H1 (cell line): ENCODE data around the gene TXNDC5. TPM values are rescaled to one million over a fixed set of nuclear protein-coding genes. Genes with fewer than 3 reads are reported as not detected.

Source experiments
- CTCF ChIA-PET: fragments of 300-600 bp; sonication (Branson Sonifier 250); formaldehyde crosslinking; loops from one replicate; lab custom pipeline; 2021; ENCODE audit not compliant: partially characterized antibody; lab: Charles Lee
- POLR2A ChIA-PET: fragments of 300-600 bp; sonication (Branson Sonifier 250); formaldehyde crosslinking; loops from one replicate; lab custom pipeline; 2021; ENCODE audit warnings: inconsistent platforms; ENCODE audit not compliant: partially characterized antibody; lab: Charles Lee
- DNase-seq, 2 experiments: peaks; one replicate each; pipeline versions ENCODE4 v3.0.0 to v3.0.0-alpha.2; 2010 to 2022; ENCODE audit warnings: low spot score in 2 of 2, low read depth in 1 of 2, mixed read lengths in 1 of 2
- FAIRE-seq: peaks from 2 replicates; lab custom pipeline; 2011; peaks lifted over from hg19 to GRCh38; lab: Jason Lieb, UNC
- H2AFZ ChIP-seq: 2 replicates; pipeline ENCODE4 v1.8.1; 2012; ENCODE audit warnings: low read length, inconsistent platforms
- H2AK5ac ChIP-seq: 2 replicates; pipeline ENCODE4 v1.6.1; 2013; ENCODE audit warnings: low read depth, low read length
- H2BK120ac ChIP-seq: replicated peaks from 2 replicates; pipeline ENCODE3; 2013; ENCODE audit warnings: low read depth, low read length, inconsistent platforms
- H2BK12ac ChIP-seq: 2 replicates; pipeline ENCODE4 v1.6.1; 2013; ENCODE audit warnings: low read depth, low read length
- H2BK15ac ChIP-seq: 2 replicates; pipeline ENCODE4 v1.6.1; 2013; ENCODE audit warnings: low read length
- H2BK20ac ChIP-seq: 2 replicates; pipeline ENCODE4 v1.6.1; 2013; ENCODE audit warnings: low read length
- H2BK5ac ChIP-seq: 2 replicates; pipeline ENCODE4 v1.6.1; 2013; ENCODE audit warnings: low read depth, low read length
- H3K14ac ChIP-seq: 2 replicates; pipeline ENCODE4 v1.6.1; 2013; ENCODE audit warnings: inconsistent platforms; ENCODE audit not compliant: insufficient read length
- H3K18ac ChIP-seq: 2 replicates; pipeline ENCODE4 v1.6.1; 2013; ENCODE audit warnings: low read length; ENCODE audit errors: extremely low read depth
- H3K23ac ChIP-seq: 2 replicates; pipeline ENCODE4 v1.6.1; 2013; ENCODE audit warnings: inconsistent platforms; ENCODE audit not compliant: insufficient read length
- H3K23me2 ChIP-seq: 2 replicates; pipeline ENCODE4 v1.6.1; 2013; ENCODE audit warnings: low read depth, low read length
- H3K27ac ChIP-seq: 2 replicates; pipeline ENCODE4 v1.6.1; 2011; ENCODE audit warnings: low read depth, low read length, inconsistent platforms
- H3K27me3 ChIP-seq, 4 experiments: replicated peaks in 1 of 4; 1 replicate in 1 of 4; 2 replicates in 3 of 4; pipeline versions ENCODE4 v1.6.1 to v1.8.1; 2011 to 2013; ENCODE audit warnings: low read length in 3 of 4, mild to moderate bottlenecking in 3 of 4, inconsistent platforms in 2 of 4, mixed read lengths in 2 of 4, moderate library complexity in 1 of 4; ENCODE audit not compliant: control insufficient read depth in 3 of 4, insufficient read depth in 3 of 4; ENCODE audit errors: extremely low read depth in 1 of 4
- H3K36me3 ChIP-seq, 4 experiments: 2 replicates each; pipeline versions ENCODE4 v1.6.1 to v1.8.1; 2011 to 2013; ENCODE audit warnings: mild to moderate bottlenecking in 4 of 4, low read length in 3 of 4, moderate library complexity in 2 of 4, control low read depth in 1 of 4, inconsistent platforms in 1 of 4; ENCODE audit not compliant: insufficient read depth in 4 of 4, control insufficient read depth in 2 of 4
- H3K4ac ChIP-seq: replicated peaks from 2 replicates; pipeline ENCODE3; 2013; ENCODE audit warnings: low read length, low read depth, mixed read lengths, inconsistent platforms; ENCODE audit not compliant: insufficient read length
- H3K4me1 ChIP-seq, 4 experiments: replicated peaks in 1 of 4; 1 replicate in 1 of 4; 2 replicates in 3 of 4; pipeline versions ENCODE4 v1.6.1 to v1.8.1; 2011 to 2013; ENCODE audit warnings: low read length in 3 of 4, inconsistent platforms in 2 of 4, mixed read lengths in 1 of 4; ENCODE audit not compliant: insufficient read depth in 4 of 4, control insufficient read depth in 3 of 4
- H3K4me2 ChIP-seq, 2 experiments: 2 replicates each; pipeline versions ENCODE4 v1.6.1 to v1.8.1; 2011 to 2013; ENCODE audit warnings: low read depth in 2 of 2, low read length in 2 of 2, control low read depth in 1 of 2, inconsistent platforms in 1 of 2, mild to moderate bottlenecking in 1 of 2; ENCODE audit not compliant: insufficient read depth in 1 of 2
- H3K4me3 ChIP-seq, 4 experiments: fragments of 200-600, 300-600 bp in 1 of 4; sonication (generic), shearing (Covaris generic), sonication (Bioruptor Twin) in 1 of 4; 2 replicates each; pipeline versions ENCODE4 v1.5.1 to v1.8.1; 2011 to 2016; ENCODE audit warnings: low read length in 4 of 4, low read depth in 3 of 4, control low read depth in 2 of 4, inconsistent platforms in 2 of 4, mild to moderate bottlenecking in 2 of 4, mixed read lengths in 1 of 4, moderate library complexity in 1 of 4; ENCODE audit not compliant: insufficient read depth in 2 of 4; ENCODE audit errors: extremely low read depth in 1 of 4
- H3K56ac ChIP-seq: replicated peaks from 2 replicates; pipeline ENCODE3; 2013; ENCODE audit warnings: low read depth, mild to moderate bottlenecking, mixed read lengths, low read length, inconsistent platforms; ENCODE audit not compliant: insufficient read length
- H3K79me1 ChIP-seq: 2 replicates; pipeline ENCODE4 v1.6.1; 2013; ENCODE audit warnings: low read depth, low read length, control low read depth
- H3K79me2 ChIP-seq, 2 experiments: 2 replicates each; pipeline versions ENCODE4 v1.6.1 to v1.8.1; 2012 to 2013; ENCODE audit warnings: low read length in 2 of 2, mild to moderate bottlenecking in 2 of 2, inconsistent platforms in 1 of 2; ENCODE audit not compliant: insufficient read depth in 2 of 2, control insufficient read depth in 1 of 2
- H3K9ac ChIP-seq, 4 experiments: replicated peaks in 1 of 4; 1 replicate in 1 of 4; 2 replicates in 3 of 4; pipeline versions ENCODE4 v1.6.1 to v1.8.1; 2011 to 2013; ENCODE audit warnings: low read depth in 3 of 4, low read length in 3 of 4, control low read depth in 2 of 4, mild to moderate bottlenecking in 2 of 4, moderate library complexity in 2 of 4, inconsistent platforms in 1 of 4; ENCODE audit errors: extremely low read depth in 1 of 4
- H3K9me3 ChIP-seq, 2 experiments: 2 replicates each; pipeline versions ENCODE4 v1.6.1 to v1.8.1; 2012 to 2013; ENCODE audit warnings: mild to moderate bottlenecking in 2 of 2, moderate library complexity in 2 of 2, control low read depth in 1 of 2, inconsistent platforms in 1 of 2, low read depth in 1 of 2, low read length in 1 of 2, mixed read lengths in 1 of 2; ENCODE audit not compliant: insufficient read depth in 2 of 2
- H4K20me1 ChIP-seq, 2 experiments: replicated peaks in 1 of 2; 2 replicates each; pipeline versions ENCODE3 to v1.8.1; 2011 to 2013; ENCODE audit warnings: inconsistent platforms in 2 of 2, low read length in 2 of 2, mild to moderate bottlenecking in 1 of 2; ENCODE audit not compliant: insufficient read depth in 2 of 2, control insufficient read depth in 1 of 2
- H4K5ac ChIP-seq: 2 replicates; pipeline ENCODE4 v1.6.1; 2013; ENCODE audit warnings: low read length, low read depth, mixed read lengths, inconsistent platforms; ENCODE audit not compliant: insufficient read length
- H4K8ac ChIP-seq: 2 replicates; pipeline ENCODE4 v1.8.0; 2013; ENCODE audit warnings: mild to moderate bottlenecking, moderate library complexity, low read length, inconsistent platforms; ENCODE audit not compliant: insufficient read depth; ENCODE audit errors: extremely low read depth
- H4K91ac ChIP-seq: replicated peaks from 2 replicates; pipeline ENCODE3; 2013; ENCODE audit warnings: low read length, mixed read lengths, inconsistent platforms; ENCODE audit not compliant: insufficient read length
- CREB1 ChIP-seq: IDR thresholded peaks from 2 replicates; pipeline ENCODE4 v1.6.1; 2012; ENCODE audit warnings: inconsistent platforms
- EGR1 ChIP-seq: IDR thresholded peaks from 2 replicates; pipeline ENCODE4 v1.6.1; 2011; ENCODE audit warnings: low read depth, low read length, borderline replicate concordance
- FOSL1 ChIP-seq: IDR thresholded peaks from 2 replicates; pipeline ENCODE4 v1.6.1; 2011; ENCODE audit warnings: mild to moderate bottlenecking, low read depth, low read length, moderate library complexity; ENCODE audit not compliant: insufficient read depth
- GABPA ChIP-seq: IDR thresholded peaks from 2 replicates; pipeline ENCODE4 v1.6.1; 2011; ENCODE audit warnings: mild to moderate bottlenecking, low read length, moderate library complexity, borderline replicate concordance; ENCODE audit not compliant: insufficient read depth
- GTF2F1 ChIP-seq: IDR thresholded peaks from 2 replicates; pipeline ENCODE4 v1.6.1; 2012; ENCODE audit warnings: low read depth, low read length, improper control_type of control experiment, borderline replicate concordance
- KDM4A ChIP-seq: IDR thresholded peaks from one replicate; pipeline ENCODE4 v1.7.1; 2012; ENCODE audit warnings: low read depth, mild to moderate bottlenecking, moderate library complexity, low read length, inconsistent platforms; ENCODE audit not compliant: severe bottlenecking
- PHF8 ChIP-seq: fragments of 200-600 bp; sonication (generic); conservative IDR thresholded peaks from 2 replicates; pipeline ENCODE4 v1.7.1; 2012; ENCODE audit warnings: low read depth, mild to moderate bottlenecking, inconsistent platforms, low read length, moderate library complexity
- POLR2A ChIP-seq, 2 experiments: IDR thresholded peaks; 1 replicate in 1 of 2; 2 replicates in 1 of 2; pipeline ENCODE4 v1.6.1; 2011; ENCODE audit warnings: low read depth in 2 of 2, low read length in 2 of 2, mild to moderate bottlenecking in 2 of 2; ENCODE audit errors: control extremely low read depth in 1 of 2
- POU5F1 ChIP-seq: IDR thresholded peaks from 2 replicates; pipeline ENCODE4 v1.6.1; 2011; ENCODE audit warnings: low read depth, mild to moderate bottlenecking, low read length, moderate library complexity
- RAD21 ChIP-seq, 2 experiments: IDR thresholded peaks in 1 of 2; conservative IDR thresholded peaks in 1 of 2; 2 replicates each; pipeline ENCODE4 v1.6.1; 2011; ENCODE audit warnings: low read depth in 2 of 2, low read length in 2 of 2, improper control_type of control experiment in 1 of 2, inconsistent platforms in 1 of 2, mild to moderate bottlenecking in 1 of 2, moderate library complexity in 1 of 2
- YY1 ChIP-seq: IDR thresholded peaks from 2 replicates; pipeline ENCODE4 v1.6.1; 2011; ENCODE audit warnings: low read depth, mild to moderate bottlenecking, low read length
- ZNF274 ChIP-seq: IDR thresholded peaks from 2 replicates; pipeline ENCODE4 v1.7.0; 2012; ENCODE audit warnings: low read length, borderline replicate concordance; ENCODE audit errors: extremely low read depth
- WGBS, 2 experiments: shearing (Covaris generic) in 1 of 2; methylation state at CpG; one replicate each; pipeline versions ENCODE4 v1.1.6 to v1.1.7; 2013 to 2015; ENCODE audit warnings: low lambda C conversion rate in 2 of 2, mixed read lengths in 2 of 2, inconsistent platforms in 1 of 2, low coverage in 1 of 2, missing lambda C conversion rate in 1 of 2; ENCODE audit not compliant: insufficient replicate concordance in 2 of 2, insufficient coverage in 1 of 2, insufficient read length in 1 of 2; ENCODE audit errors: extremely low coverage in 1 of 2, missing lambda C conversion rate in 1 of 2; 5-methylcytosine and 5-hydroxymethylcytosine counted together
- polyA plus RNA-seq, 7 experiments: library from polyadenylated mRNA; depleted of rRNA in 3 of 7; stranded (reverse) in 5 of 7; unstranded in 2 of 7; fragments of >200 nt in 5 of 7; fragments of 200-250 nt in 2 of 7; gene quantifications; 1 replicate in 5 of 7; 2 replicates in 1 of 7; 4 replicates in 1 of 7; pipeline versions ENCODE4 v1.2.1 to v1.2.3, GENCODE V29; 2011 to 2013; ENCODE audit warnings: missing spikeins in 2 of 7, mixed read lengths in 2 of 7
- total RNA-seq: library from RNA; stranded (reverse); fragmentation: NEBNext Ultra II Directional; extraction: Animal tissue kit (Norgen Biotek cat#: 25700); gene quantifications from 2 replicates; pipeline ENCODE4 v1.2.1, GENCODE V29; 2021

The TXNDC5 gene
- total and polyA plus RNA-seq, 2 of the 8 experiments (the other 6 are each of a cell fraction or from before 2014, with no cell fraction given) = 114 to 172 TPM

DNA sequence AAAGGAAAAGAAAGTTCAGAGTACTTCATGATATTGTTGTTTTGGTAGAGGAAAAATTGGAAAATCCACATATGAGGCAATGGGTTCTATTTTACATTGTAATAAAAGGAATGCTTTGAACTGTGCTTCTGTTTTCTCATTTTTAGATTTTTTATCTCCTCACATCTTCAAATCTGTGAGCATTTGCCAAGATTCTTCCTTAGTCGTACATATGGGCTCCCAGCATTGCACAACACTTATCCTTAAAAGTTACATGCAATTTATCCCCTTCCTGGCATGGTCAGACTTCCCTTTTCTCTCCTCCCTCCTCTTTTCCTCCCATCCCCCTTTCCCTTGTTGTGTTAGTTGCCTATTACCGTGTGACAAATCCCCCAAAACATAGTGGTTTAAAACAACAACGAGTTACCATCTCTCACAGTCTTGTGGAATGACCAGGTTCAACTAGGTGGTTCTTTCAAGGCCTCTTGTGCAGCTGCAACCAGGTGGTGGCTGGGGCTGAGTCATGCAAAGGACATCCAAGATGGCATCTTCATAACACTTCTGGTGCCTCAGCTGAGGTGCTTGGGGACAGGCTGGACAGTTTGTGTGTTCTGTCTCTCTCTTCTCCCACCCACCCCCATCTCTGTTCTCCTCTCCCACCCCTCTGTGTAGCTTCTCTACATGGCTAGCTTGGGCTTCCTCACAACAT is 68.7 kb downstream of the TXNDC5 start:
- no peaks in the 10 kb centered on the region for H3K79me1 ChIP-seq
- no peaks in the 10 kb centered on the region; a peak in 1 of 7 replicates for H3K4me1 ChIP-seq
- H3K23ac ChIP-seq = no peak overlapping the region
- FAIRE-seq = no peak
- H2BK15ac ChIP-seq = no peak overlapping the region
- H4K20me1 ChIP-seq = no peaks in the 10 kb centered on the region
- no peak overlapping the region for H3K14ac ChIP-seq
- WGBS, 2 experiments = 89% methylated on average over 3 of the region's 3 CpGs; no CpG with 5 or more reads in 1 of the 2 experiments
- H3K23me2 ChIP-seq = no peaks in the 10 kb centered on the region; the same call in 1 of the 2 replicates
- H4K5ac ChIP-seq = no peak overlapping the region
- ChIA-PET POLR2A (no interaction called here), CTCF (interaction anchor here (0.7 to 0.9 kb wide), 2 partner anchors 119 to 120 kb away, joined by 3 read pairs; no protein-coding TSS in a partner anchor)
- H3K4me3 ChIP-seq = no peak overlapping the region
- no peak overlapping the region for H2BK12ac ChIP-seq
- no peaks in the 10 kb centered on the region for H3K36me3 ChIP-seq
- no peaks in the 10 kb centered on the region for H3K27me3 ChIP-seq
- no peak for TF ChIP-seq ZNF274
- TF ChIP-seq FOSL1 = no peak
- TF ChIP-seq KDM4A = no peak
- TF ChIP-seq POU5F1 = no peak
- TF ChIP-seq YY1 = no peak
- no peak for TF ChIP-seq RAD21 (IDR thresholded peaks at IDR 0.05 in 1 of 2, conservative IDR thresholded peaks at IDR 0.05 in 1 of 2; ENCODE audit: low read depth in 2 of 2, low read length in 2 of 2)
- no peak for TF ChIP-seq GTF2F1
- TF ChIP-seq POLR2A (IDR thresholded peaks at IDR 0.05; ENCODE audit: control extremely low read depth in 1 of 2, low read depth in 2 of 2, low read length in 2 of 2) = no peak
- TF ChIP-seq EGR1 = no peak
- TF ChIP-seq PHF8 = no peak
- no peak for TF ChIP-seq GABPA
- no peak for TF ChIP-seq CREB1
- no peak overlapping the region for H3K18ac ChIP-seq
- no peak overlapping the region for H4K8ac ChIP-seq
- H3K4ac ChIP-seq = no peak overlapping the region
- no peak overlapping the region for H2BK5ac ChIP-seq
- no peak overlapping the region for H3K9ac ChIP-seq
- no peak overlapping the region for H4K91ac ChIP-seq
- H2BK120ac ChIP-seq = no peak overlapping the region
- H2AK5ac ChIP-seq = no peak overlapping the region
- no peak overlapping the region for H3K27ac ChIP-seq
- no peak overlapping the region for H2BK20ac ChIP-seq
- no peak for DNase-seq
- no peak overlapping the region for H3K56ac ChIP-seq
- H2AFZ ChIP-seq = no peak overlapping the region
- no peaks in the 10 kb centered on the region for H3K79me2 ChIP-seq
- no peak overlapping the region for H3K4me2 ChIP-seq
- H3K9me3 ChIP-seq = no peaks in the 10 kb centered on the region
